ENCODE measurements around the gene MYRFL. TPM values are rescaled to one million over a fixed set of nuclear protein-coding genes. Genes with fewer than 3 reads are reported as not detected.

The MYRFL gene
- total RNA-seq, result 1.3 and 1.9 TPM in 2 replicates

DNA sequence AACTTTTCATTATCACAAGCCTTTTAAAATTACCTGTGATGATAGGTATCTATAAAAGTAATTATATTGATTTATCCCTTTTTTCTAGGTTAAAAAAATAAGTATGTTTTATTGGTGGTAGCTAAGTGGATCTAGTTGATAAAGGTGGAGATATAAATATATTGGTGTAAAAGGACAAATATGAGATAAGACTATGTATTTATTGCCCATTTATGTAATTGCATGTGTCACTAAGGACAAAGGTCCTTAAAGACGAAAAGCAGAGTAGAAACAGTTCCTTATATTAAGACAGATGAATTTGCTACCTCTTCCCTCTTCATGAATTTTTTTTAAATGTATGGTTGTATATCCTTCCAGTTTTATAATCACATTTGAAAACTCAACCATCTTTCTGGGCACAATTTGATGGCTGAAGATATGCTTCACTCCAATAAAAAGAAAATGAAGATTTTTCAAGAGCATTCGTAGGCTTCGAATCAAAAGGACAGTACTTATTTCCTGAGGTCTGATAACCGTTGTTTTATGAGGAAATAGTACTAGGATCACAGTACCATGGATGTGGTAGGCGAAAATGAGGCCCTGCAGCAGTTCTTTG lies at the start of gene MYRFL:
Gene MYRFL (plus strand): TSS at position 262 of the 595 bp plus-strand sequence. CDS start 291 bp downstream, at position 553.

Other genes starting within 250 kb of the MYRFL start
- gene CCT2, start 239.8 kb upstream of the MYRFL start, total RNA-seq, result 196 and 225 TPM in 2 replicates
- gene LRRC10, start 214.3 kb upstream of the MYRFL start, total RNA-seq, result not detected in 2 replicates
- not detected in 2 replicates for gene BEST3, start 125.9 kb upstream of the MYRFL start, total RNA-seq
- 10.7 and 27.7 TPM in 2 replicates for gene RAB3IP, start 86.4 kb upstream of the MYRFL start, total RNA-seq

Data from airway epithelial cell (primary cell).